Measurements from ENCODE around the gene CARD10.

GRCh38 chr22:37487571-37487970 is 31.6 kb downstream of the CARD10 start:
- TF ChIP-seq CTCF (optimal IDR thresholded peaks at IDR 0.05 in 1 of 3, IDR thresholded peaks at IDR 0.05 in 1 of 3, conservative IDR thresholded peaks at IDR 0.05 in 1 of 3; ENCODE audit: extremely low read depth in 1 of 3, insufficient read depth in 2 of 3, low read length in 3 of 3) (no peak), EZH2 (IDR thresholded peaks at IDR 0.05; ENCODE audit: low read length) (no peak)

Measured in keratinocyte (primary cell).